Measurements from ENCODE around the gene ADCY4.
A peak's percentile ranks its signal among the peaks of the same experiment; 100 is the strongest.

The ADCY4 gene

GRCh38 chr14:24271834-24272263 is 63.0 kb downstream of the ADCY4 start:
- H3K27ac ChIP-seq (ENCODE audit: low read depth, low read length), result no peak overlapping the region

GRCh38 chr14:24271134-24271833 is 63.6 kb downstream of the ADCY4 start, which contains the start of gene RABGGTA:
Gene RABGGTA (minus strand): TSS chr14:24271597. CDS start chr14:24271115, 482 bp downstream.
- peaks cover 4% of the 10 kb centered on the region for H3K4me1 ChIP-seq (ENCODE audit: control insufficient read depth, insufficient read depth, low read length, unreplicated experiment)
- peak within 1 kb of the TSS; percentile 90 for H2AFZ ChIP-seq (ENCODE audit: low read length, unreplicated experiment)
- peak within 1 kb of the TSS; percentile 84 for H3K4me3 ChIP-seq (ENCODE audit: low read depth, low read length)
- H3K27me3 ChIP-seq (ENCODE audit: insufficient read depth, low read length), result no peaks in the 10 kb centered on the region
- H3K27ac ChIP-seq (ENCODE audit: low read depth, low read length), result peak within 1 kb of the TSS; percentile 75
- H3K79me2 ChIP-seq (ENCODE audit: control insufficient read depth, insufficient read depth, low read length, unreplicated experiment), result no peaks in the 10 kb centered on the region
- no peaks in the 10 kb centered on the region for H3K36me3 ChIP-seq (ENCODE audit: insufficient read depth, low read length)

More at GRCh38 chr14:24271834-24272263, 63.0 kb downstream of the ADCY4 start:
- peak overlapping the region; percentile 69 for H2AFZ ChIP-seq (ENCODE audit: low read length, unreplicated experiment)
- H3K4me1 ChIP-seq (ENCODE audit: control insufficient read depth, insufficient read depth, low read length, unreplicated experiment), result peaks cover 4% of the 10 kb centered on the region
- no peaks in the 10 kb centered on the region for H3K36me3 ChIP-seq (ENCODE audit: insufficient read depth, low read length)
- H3K79me2 ChIP-seq (ENCODE audit: control insufficient read depth, insufficient read depth, low read length, unreplicated experiment), result no peaks in the 10 kb centered on the region
- H3K27me3 ChIP-seq (ENCODE audit: insufficient read depth, low read length), result no peaks in the 10 kb centered on the region
- peak overlapping the region; percentile 84 for H3K4me3 ChIP-seq (ENCODE audit: low read depth, low read length)

- peaks cover 4% of the 10 kb centered on the region for H3K4me1 ChIP-seq (ENCODE audit: control insufficient read depth, insufficient read depth, low read length, unreplicated experiment)
- H2AFZ ChIP-seq (ENCODE audit: low read length, unreplicated experiment), result no peak overlapping the region
- H3K79me2 ChIP-seq (ENCODE audit: control insufficient read depth, insufficient read depth, low read length, unreplicated experiment), result no peaks in the 10 kb centered on the region
- H3K4me3 ChIP-seq (ENCODE audit: low read depth, low read length), result peak overlapping the region; percentile 84
- H3K27me3 ChIP-seq (ENCODE audit: insufficient read depth, low read length), result no peaks in the 10 kb centered on the region
- no peak overlapping the region; the same call in 1 of the 2 replicates for H3K27ac ChIP-seq (ENCODE audit: low read depth, low read length)
- no peaks in the 10 kb centered on the region for H3K36me3 ChIP-seq (ENCODE audit: insufficient read depth, low read length)
These were observed 64.2 kb downstream of the ADCY4 start for GRCh38 chr14:24270537-24271133.

GRCh38 chr14:24269910-24270536 is 64.8 kb downstream of the ADCY4 start:
- H3K27ac ChIP-seq (ENCODE audit: low read depth, low read length), result no peak overlapping the region
- no peak overlapping the region for H2AFZ ChIP-seq (ENCODE audit: low read length, unreplicated experiment)
- H3K36me3 ChIP-seq (ENCODE audit: insufficient read depth, low read length), result no peaks in the 10 kb centered on the region
- H3K79me2 ChIP-seq (ENCODE audit: control insufficient read depth, insufficient read depth, low read length, unreplicated experiment), result no peaks in the 10 kb centered on the region
- peaks cover 4% of the 10 kb centered on the region for H3K4me1 ChIP-seq (ENCODE audit: control insufficient read depth, insufficient read depth, low read length, unreplicated experiment)
- no peak overlapping the region for H3K4me3 ChIP-seq (ENCODE audit: low read depth, low read length)
- no peaks in the 10 kb centered on the region for H3K27me3 ChIP-seq (ENCODE audit: insufficient read depth, low read length)

GRCh38 chr14:24269368-24269767 is 65.5 kb downstream of the ADCY4 start:
- no peaks in the 10 kb centered on the region for H3K27me3 ChIP-seq (ENCODE audit: insufficient read depth, low read length)
- H3K4me3 ChIP-seq (ENCODE audit: low read depth, low read length), result no peak overlapping the region
- no peak overlapping the region for H2AFZ ChIP-seq (ENCODE audit: low read length, unreplicated experiment)
- H3K27ac ChIP-seq (ENCODE audit: low read depth, low read length), result no peak overlapping the region
- no peaks in the 10 kb centered on the region for H3K36me3 ChIP-seq (ENCODE audit: insufficient read depth, low read length)
- H3K79me2 ChIP-seq (ENCODE audit: control insufficient read depth, insufficient read depth, low read length, unreplicated experiment), result no peaks in the 10 kb centered on the region
- H3K4me1 ChIP-seq (ENCODE audit: control insufficient read depth, insufficient read depth, low read length, unreplicated experiment), result peaks cover 4% of the 10 kb centered on the region

Measured in ACC112 (cell line).